Heart left ventricle (tissue), 16 donors: ENCODE data around the gene CUEDC2. TPM values are rescaled to one million over a fixed set of nuclear protein-coding genes. Genes with fewer than 3 reads are reported as not detected.

Experiments
- ATAC-seq, 4 donors: fragments of 200-7000 bp; cut with Tn5 transposase; one replicate each; pipeline ENCODE4 v1.9.1; 2020 to 2022; ENCODE audit warnings: moderate library complexity in 4 of 4, mild to moderate bottlenecking in 3 of 4, moderate number of reproducible peaks in 1 of 4
- DNase-seq, 5 donors: peaks; one replicate each; pipeline ENCODE4 v3.0.0-alpha.2; 2020
- H3K27ac ChIP-seq, 12 donors: fragments of 200-600 bp; sonication (generic) in 4 of 12; one replicate each; pipeline versions ENCODE4 v1.5.0 to v1.8.0; 2016 to 2022; ENCODE audit warnings: mild to moderate bottlenecking in 2 of 12
- H3K27me3 ChIP-seq, 9 donors: fragments of 200-600 bp; sonication (generic) in 2 of 9; one replicate each; pipeline versions ENCODE4 v1.5.1 to v1.8.0; 2016 to 2022; ENCODE audit warnings: mild to moderate bottlenecking in 3 of 9
- H3K36me3 ChIP-seq, 9 donors: fragments of 200-600 bp; sonication (generic) in 2 of 9; one replicate each; pipeline versions ENCODE4 v1.5.0 to v1.8.0; 2018 to 2022; ENCODE audit warnings: mild to moderate bottlenecking in 2 of 9
- H3K4me1 ChIP-seq, 12 donors: fragments of 200-600 bp; sonication (generic) in 4 of 12; one replicate each; pipeline versions ENCODE4 v1.5.0 to v1.8.0; 2016 to 2022; ENCODE audit warnings: mild to moderate bottlenecking in 3 of 12
- H3K4me3 ChIP-seq, 12 donors: fragments of 200-600 bp; sonication (generic) in 4 of 12; one replicate each; pipeline versions ENCODE4 v1.5.0 to v1.8.0; 2017 to 2022; ENCODE audit warnings: mild to moderate bottlenecking in 9 of 12, moderate library complexity in 4 of 12
- H3K9me3 ChIP-seq, 12 donors: fragments of 200-600 bp; sonication (generic) in 4 of 12; one replicate each; pipeline versions ENCODE4 v1.5.0 to v1.8.0; 2016 to 2022; ENCODE audit warnings: mild to moderate bottlenecking in 1 of 12
- POLR2A ChIP-seq, 2 donors: fragments of 450-650 bp; IDR thresholded peaks; one replicate each; pipeline ENCODE4 v1.6.1; 2017; ENCODE audit warnings: antibody characterized with exemption in 2 of 2, mild to moderate bottlenecking in 2 of 2, moderate library complexity in 2 of 2
- WGBS, 4 donors: extraction: QIAGEN DNeasy Blood & Tissue Kit in 2 of 4; methylation state at CpG; one replicate each; pipeline versions ENCODE4 v1.1.5 to v1.1.7; 2013 to 2018; 5-methylcytosine and 5-hydroxymethylcytosine counted together
- intact Hi-C, 10 donors: fragments of 100-400 bp; cut with DNase I; formaldehyde crosslinking; loops; one replicate each; pipeline versions ENCODE4 v1.11.1 to v1.14.2; 2022
- polyA plus RNA-seq, 2 donors: library from polyadenylated mRNA; stranded (reverse); fragments of 200-250 nt; gene quantifications; one replicate each; pipeline ENCODE4 v1.2.3, GENCODE V29; 2013
- total RNA-seq, 9 donors: library from RNA; depleted of rRNA in 2 of 9; stranded (reverse); fragments of >200 nt in 2 of 9; fragmentation: NEBNext Ultra II Directional in 3 of 9; extraction: Animal tissue kit (Norgen Biotek cat#: 25700) in 3 of 9; gene quantifications; one replicate each; pipeline versions ENCODE4 v1.1.0 to v1.2.4, GENCODE V29; 2016 to 2023
- TF ChIP-seq, protein P1 (sequence below), 12 donors: fragments of 200-600 bp; sonication (generic) in 4 of 12; IDR thresholded peaks; one replicate each; pipeline versions ENCODE4 v1.5.0 to v1.8.0; 2018 to 2022; ENCODE audit warnings: antibody characterized with exemption in 12 of 12, mild to moderate bottlenecking in 5 of 12
- donor health status: ischemic (EF 13 %, LVEDD 7.1; RV severe dilation, severe dysfunction).
- donor health status: healthy with polysubstance abuse.
- donor health status: DM: no; HTN: yes; CAD: no.
- donor health status: DM: no; HTN: no; CAD: no.
- donor health status: ischemic (EF 25% LVEDD 6.9; RV normal size, moderate dysfunction).
- donor health status: ischemic (EF 25% LVEDD 5.7; RV mildly dilated, moderate dysfunction).
- donor health status: healthy.
- donor health status: DM: yes; HTN: yes; CAD: no.
- donor health status: ischemic (EF 35%, LVEDD 5.7; RV mildly dilated, moderate dysfunction).
- donor health status: nonischemic (EF 11% LVEDD 7.7; RV severe dilation, severe dysfunction).
- donor health status: DM: yes; HTN: yes; CAD: no.
- donor health status: PGD.
- donor health status: ischemic (EF 29% LVEDD 5.4; RV normal size, mild dysfunction).
- donor health status: nonischemic (EF 23%, LVEDD 6.1; RV moderate dilation, normal function).

The CUEDC2 gene
- total and polyA plus RNA-seq, 11 donors: 62.0 to 107 (median 79.2) TPM

DNA sequence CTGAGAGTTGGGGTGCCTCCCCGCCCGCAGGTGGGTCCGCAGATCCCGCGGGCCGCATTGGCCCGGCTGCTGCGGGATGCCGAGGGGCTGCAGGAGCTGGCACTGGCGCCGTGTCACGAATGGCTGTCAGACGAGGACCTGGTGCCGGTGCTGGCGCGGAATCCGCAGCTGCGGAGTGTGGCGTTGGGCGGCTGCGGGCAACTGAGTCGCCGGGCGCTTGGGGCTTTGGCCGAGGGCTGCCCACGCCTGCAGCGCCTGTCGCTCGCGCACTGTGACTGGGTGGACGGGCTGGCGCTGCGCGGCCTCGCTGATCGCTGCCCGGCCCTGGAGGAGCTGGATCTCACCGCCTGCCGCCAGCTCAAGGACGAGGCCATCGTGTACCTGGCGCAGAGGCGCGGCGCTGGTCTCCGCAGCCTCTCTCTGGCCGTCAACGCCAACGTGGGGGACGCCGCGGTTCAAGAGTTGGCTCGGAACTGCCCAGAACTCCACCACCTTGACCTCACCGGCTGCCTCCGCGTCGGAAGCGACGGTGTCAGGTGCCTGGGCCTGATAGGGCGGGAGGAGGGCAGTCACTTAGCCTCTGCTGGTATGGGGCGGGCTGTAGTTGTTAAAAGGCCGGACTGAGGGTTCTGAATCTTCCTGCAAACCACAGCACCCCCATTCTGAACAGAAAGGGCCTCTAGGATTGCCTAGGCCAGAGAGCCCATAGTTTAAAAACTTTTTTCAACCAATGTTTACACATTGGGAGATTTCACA, 10.4 kb downstream of the CUEDC2 start:
- Histone ChIP-seq H3K36me3 (peaks cover 0 to 25% (median 13%) of the 10 kb centered on the region in 9 donors), H3K27ac (peak overlapping the region; percentile 61 to 96 (median 90)), H3K27me3 (peaks cover 0 to 21% (median 8%) of the 10 kb centered on the region in 9 donors), H3K4me1 (peaks cover 6 to 45% (median 28%) of the 10 kb centered on the region in 12 donors), H3K4me3 (peak overlapping the region; percentile 52 to 99 (median 88)), H3K9me3 (no peaks in the 10 kb centered on the region)
- intact Hi-C loops: loop anchor here in 5 of 10 donors (1.0 to 5.0 kb wide), 6 partner anchors 9 to 57 kb away; partner anchors contain the start of gene NFKB2 (in 3 of the 5)
- peak in 3 of 4 donors; percentile 1 to 21 (median 4) for ATAC-seq
- WGBS, 4 donors: 0 to 2% (median 1%) methylated on average over 19 to 62 of the region's 62 CpGs
- DNase-seq: peak in 1 of 5 donors; percentile 34
- no peak for TF ChIP-seq POLR2A (IDR thresholded peaks at IDR 0.05)
- TF ChIP-seq, protein P1, sequence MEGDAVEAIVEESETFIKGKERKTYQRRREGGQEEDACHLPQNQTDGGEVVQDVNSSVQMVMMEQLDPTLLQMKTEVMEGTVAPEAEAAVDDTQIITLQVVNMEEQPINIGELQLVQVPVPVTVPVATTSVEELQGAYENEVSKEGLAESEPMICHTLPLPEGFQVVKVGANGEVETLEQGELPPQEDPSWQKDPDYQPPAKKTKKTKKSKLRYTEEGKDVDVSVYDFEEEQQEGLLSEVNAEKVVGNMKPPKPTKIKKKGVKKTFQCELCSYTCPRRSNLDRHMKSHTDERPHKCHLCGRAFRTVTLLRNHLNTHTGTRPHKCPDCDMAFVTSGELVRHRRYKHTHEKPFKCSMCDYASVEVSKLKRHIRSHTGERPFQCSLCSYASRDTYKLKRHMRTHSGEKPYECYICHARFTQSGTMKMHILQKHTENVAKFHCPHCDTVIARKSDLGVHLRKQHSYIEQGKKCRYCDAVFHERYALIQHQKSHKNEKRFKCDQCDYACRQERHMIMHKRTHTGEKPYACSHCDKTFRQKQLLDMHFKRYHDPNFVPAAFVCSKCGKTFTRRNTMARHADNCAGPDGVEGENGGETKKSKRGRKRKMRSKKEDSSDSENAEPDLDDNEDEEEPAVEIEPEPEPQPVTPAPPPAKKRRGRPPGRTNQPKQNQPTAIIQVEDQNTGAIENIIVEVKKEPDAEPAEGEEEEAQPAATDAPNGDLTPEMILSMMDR (IDR thresholded peaks at IDR 0.05): no peak

DNA sequence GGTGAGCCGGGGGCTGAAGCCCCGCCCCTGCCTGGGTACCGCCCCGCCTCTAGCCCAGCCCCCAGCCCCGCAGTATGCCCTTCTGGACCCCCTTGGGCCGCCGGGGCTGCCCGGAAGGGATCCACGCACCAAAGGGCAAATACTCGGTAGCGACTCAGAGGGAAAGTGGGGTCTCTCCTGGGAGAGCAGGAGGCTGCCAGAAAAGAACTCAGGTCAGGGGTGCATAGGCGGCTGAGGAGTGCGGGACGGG, 10.9 kb downstream of the CUEDC2 start:
- peaks cover 0 to 25% (median 13%) of the 10 kb centered on the region in 9 donors for H3K36me3 ChIP-seq
- no peak for ATAC-seq
- 0 to 2% (median 0%) methylated on average over 9 to 14 of the region's 14 CpGs; no CpG with 5 or more reads in 1 of the 4 donors for WGBS, 4 donors
- peaks cover 6 to 45% (median 28%) of the 10 kb centered on the region in 12 donors for H3K4me1 ChIP-seq
- no peak for DNase-seq
- H3K27me3 ChIP-seq: peaks cover 0 to 25% (median 8%) of the 10 kb centered on the region in 9 donors
- intact Hi-C loops: loop anchor here in 4 of 10 donors (2.0 to 5.0 kb wide), 4 partner anchors 27 to 57 kb away; partner anchors contain the start of gene NFKB2 (in 3 of the 4)
- peak overlapping the region; percentile 52 to 99 (median 88) for H3K4me3 ChIP-seq
- H3K9me3 ChIP-seq: no peaks in the 10 kb centered on the region
- peak overlapping the region; percentile 61 to 96 (median 90) for H3K27ac ChIP-seq
- TF ChIP-seq, protein P1 (IDR thresholded peaks at IDR 0.05): no peak
- no peak for TF ChIP-seq POLR2A (IDR thresholded peaks at IDR 0.05)

DNA sequence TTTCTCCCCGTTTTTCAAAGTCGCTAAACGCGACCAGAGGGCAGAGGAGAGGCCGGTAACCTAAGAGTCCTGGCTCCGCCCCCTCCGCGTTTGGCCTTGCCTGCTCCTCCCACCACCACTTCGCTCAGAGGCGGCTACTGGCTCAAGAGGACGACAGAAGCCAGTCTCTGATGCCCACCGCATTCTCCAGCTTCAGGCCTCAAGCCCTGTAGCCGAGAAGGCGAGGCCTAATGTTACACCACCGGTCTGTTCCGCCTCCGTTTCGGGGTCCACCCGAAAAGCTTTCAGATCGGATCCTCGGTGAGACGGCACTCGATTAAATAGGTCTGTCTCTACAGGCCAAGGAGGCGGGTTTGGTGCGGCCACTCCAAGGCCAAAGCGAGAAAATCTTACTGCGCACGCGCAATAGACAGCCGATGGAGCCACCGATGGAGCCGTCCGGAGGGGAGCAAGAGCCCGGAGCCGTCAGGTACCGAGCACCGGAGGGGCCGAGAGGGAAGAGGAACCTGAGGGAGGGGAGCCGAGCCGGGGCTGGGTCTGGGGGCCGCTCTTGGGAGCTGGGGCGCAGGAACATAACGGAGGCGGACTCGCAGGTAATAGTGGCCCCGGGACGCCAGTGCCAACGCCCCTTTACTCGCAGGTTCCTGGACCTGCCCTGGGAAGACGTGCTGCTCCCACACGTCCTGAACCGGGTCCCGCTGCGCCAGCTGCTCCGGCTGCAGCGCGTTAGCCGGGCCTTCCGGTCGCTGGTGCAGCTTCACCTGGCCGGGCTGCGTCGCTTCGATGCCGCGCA, 11.5 kb downstream of the CUEDC2 start, which contains the start of gene FBXL15:
TSS of gene FBXL15 (plus strand) at position 123 of the 793 bp plus-strand sequence. CDS start at position 417, 294 bp downstream.
- H3K27me3 ChIP-seq: peaks cover under 1 to 27% (median 9%) of the 10 kb centered on the region in 9 donors
- TF ChIP-seq, protein P1 (IDR thresholded peaks at IDR 0.05): peak in 1 of 12 donors; percentile 5
- peak in 1 of 2 donors; percentile 41 for TF ChIP-seq POLR2A (IDR thresholded peaks at IDR 0.05)
- ATAC-seq: peak; percentile 87 to 94 (median 90)
- 0% methylated on average over 41 to 66 of the region's 66 CpGs for whole genome bisulfite sequencing, 4 donors
- DNase-seq: peak; percentile 96 to 99 (median 97)
- peak within 1 kb of the TSS; percentile 61 to 96 (median 90) for H3K27ac ChIP-seq
- peaks cover 0 to 22% (median 13%) of the 10 kb centered on the region in 9 donors for H3K36me3 ChIP-seq
- H3K4me3 ChIP-seq: peak within 1 kb of the TSS; percentile 52 to 99 (median 88)
- intact Hi-C loops: loop anchor here in 4 of 10 donors (2.0 to 5.0 kb wide), 4 partner anchors 26 to 58 kb away; partner anchors contain the start of gene NFKB2 (in 3 of the 4)
- H3K9me3 ChIP-seq: no peaks in the 10 kb centered on the region
- H3K4me1 ChIP-seq: peaks cover 6 to 45% (median 28%) of the 10 kb centered on the region in 12 donors
